GM21529 (cell line): ENCODE measurements around the gene DAPP1.

ENCODE experiments used
- ATAC-seq: cut with Tn5 transposase; IDR thresholded peaks from one replicate; pipeline ENCODE4 v1.9.1; 2021; ENCODE audit not compliant: unreplicated experiment

DAPP1 gene

DNA sequence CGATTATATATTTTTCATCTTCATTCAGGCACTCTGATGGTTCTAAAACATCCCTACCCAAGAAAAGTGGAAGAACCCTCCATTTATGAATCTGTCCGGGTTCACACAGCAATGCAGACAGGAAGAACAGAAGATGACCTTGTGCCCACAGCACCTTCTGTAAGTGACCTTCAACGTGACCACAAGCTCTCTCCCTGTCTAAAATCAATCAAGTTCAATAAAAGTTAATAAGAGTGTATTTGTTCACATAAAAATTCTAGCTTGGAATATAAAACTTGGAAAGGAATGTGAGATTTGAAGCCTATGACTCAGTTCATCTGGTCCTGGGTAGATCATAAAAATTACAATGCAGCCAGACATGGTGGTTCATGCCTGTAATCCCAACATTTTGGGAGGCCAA lies 36.6 kb downstream of the DAPP1 start:
- no peak for ATAC-seq

DNA sequence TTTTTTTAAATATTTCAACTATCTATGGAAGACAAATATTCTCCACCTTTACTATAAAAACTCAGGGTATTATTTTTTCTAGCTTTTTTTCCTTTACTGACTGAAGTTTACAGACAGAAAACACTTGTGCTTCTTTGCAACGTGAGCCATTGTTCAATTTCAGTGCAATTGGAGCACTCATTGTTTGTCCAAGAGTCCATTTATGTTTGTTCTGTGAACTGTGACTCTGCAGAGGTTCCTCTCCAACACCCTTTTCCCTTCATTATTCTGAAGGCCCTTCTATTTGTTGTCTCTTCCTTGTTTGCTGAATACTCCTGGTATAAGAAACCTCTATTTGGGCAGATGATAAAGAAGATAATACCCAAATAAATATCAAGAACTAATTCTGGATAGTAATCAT lies 37.4 kb downstream of the DAPP1 start:
- ATAC-seq, result no peak

DNA sequence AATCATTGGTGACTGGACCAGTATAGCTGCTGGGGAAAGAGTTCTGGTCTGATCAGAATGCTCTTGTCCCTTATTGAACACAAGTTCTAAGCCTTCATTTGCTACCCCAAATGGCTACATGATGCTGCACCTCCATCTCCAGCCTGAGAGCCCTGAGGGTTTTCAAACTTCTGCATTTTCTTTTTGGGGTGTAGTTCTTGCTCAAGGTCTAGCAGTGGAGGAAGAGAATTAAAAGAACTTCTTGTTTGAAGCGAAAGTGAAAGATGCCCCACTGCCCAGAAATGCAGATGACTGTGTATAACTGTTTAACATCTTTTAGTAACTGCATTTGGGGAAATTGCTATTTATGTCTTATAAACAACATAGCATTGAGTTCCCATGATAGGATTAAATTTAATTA lies 39.1 kb downstream of the DAPP1 start:
- peak; percentile 36 for ATAC-seq

DNA sequence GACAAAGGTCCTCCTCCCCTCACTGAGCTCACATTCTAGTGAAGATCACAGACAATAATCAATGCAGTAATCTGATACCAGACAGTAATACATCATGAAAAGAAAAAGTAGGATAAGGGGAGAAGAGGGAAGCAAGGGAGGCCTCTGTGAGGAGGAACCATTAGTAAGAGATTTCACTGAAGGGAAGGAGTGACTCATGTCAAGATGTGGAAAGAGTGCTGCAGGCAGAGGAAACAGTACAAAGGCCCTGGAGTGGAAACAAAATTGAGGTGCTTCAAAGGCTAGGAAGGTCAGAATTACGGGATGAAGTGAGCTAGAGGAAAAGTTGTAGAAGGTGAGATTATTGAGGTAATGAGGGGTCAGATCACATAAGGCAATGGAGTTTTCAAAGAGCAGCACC lies 39.5 kb downstream of the DAPP1 start:
- ATAC-seq, result no peak

DNA sequence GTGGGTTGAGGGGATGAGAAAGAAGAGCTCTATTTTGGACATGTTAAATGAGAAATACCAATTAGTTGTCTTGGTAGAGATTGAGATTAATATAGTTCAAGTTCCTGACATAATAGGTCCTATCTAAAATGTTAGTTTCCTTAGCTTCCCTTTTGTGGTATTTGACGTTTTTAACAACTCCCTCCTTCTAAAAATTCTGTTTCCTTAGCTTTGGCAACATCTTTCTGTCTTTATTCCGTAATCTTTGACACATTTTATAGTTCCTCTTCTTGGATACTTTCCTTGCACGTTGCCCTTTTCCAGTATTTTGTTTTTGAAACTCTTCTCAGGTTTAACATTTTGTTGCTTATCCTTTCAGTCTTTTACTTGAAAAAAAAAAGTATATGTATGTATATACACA lies 40.7 kb downstream of the DAPP1 start:
- no peak for ATAC-seq

DNA sequence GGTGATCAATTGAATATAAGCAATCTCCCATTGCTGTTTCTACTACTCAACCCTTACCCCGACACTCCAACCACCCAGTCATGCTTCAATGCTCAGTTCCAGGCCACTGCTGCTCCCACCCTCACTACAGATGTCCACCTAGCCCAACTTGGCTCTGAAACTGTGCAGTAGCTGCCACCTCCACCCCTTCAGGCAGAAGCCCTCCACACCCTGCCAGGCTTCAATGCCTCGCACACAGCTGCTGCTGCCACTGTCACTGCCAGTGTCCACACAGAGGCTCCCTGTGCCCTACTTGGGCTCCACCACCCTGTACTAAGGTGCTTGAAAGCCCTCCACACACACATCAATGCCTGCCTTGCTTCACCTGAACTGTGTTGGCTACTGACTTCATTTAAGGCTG lies 43.0 kb downstream of the DAPP1 start:
- ATAC-seq, result peak; percentile 42

DNA sequence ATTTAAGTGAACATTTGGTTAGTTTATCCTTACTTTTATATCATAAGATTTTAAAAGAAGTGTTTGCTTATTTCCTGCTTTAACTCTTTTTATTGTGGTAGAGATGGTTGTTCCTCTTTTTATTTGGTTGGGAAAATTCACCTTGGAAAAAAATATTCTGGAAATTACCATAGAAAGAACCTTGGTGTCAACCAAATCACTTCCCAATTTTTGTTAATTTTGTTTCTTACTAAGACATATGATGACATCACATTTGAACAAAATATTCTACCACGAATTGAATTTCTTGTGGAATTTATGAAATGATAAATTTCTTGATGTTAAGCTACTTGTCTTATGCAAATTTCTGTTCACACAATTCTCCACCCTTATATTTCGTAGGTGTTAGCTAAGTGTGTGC lies 43.9 kb downstream of the DAPP1 start:
- no peak for ATAC-seq

DNA sequence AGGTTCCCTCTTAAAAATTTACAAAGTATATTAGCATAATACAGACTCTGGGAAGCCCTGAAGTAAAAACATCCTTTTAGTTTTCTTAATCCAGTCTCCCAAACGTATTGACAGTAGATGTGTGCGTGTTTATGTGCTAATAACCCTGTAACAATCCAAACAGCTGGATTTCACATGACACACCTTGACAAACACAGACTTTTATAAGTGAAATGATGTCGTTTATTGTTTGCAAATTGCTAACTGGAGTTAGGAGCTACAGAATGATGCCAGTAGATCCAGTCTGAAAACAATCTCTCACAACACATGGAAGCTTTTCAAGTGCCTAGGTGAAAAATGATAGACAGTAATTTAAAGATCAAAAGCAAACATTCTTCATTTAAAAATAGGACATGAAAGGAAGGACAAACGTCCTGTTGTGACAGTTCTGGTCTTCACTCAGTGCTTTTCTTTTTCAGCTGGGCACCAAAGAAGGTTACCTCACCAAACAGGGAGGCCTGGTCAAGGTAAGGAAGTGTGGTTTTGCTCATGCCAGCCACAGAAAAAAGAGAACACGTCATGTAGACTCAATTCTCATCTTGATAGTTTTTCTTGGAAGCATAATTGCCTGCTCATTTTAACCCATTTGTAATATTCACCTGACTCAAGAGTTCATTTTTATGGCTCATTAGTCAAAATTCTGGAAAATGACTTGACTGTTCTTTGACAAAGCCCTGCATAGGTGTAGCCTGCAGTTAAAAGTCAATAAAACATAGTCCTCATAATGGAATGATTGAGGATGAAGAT lies 44.7 kb downstream of the DAPP1 start:
- ATAC-seq, result peak; percentile 55

DNA sequence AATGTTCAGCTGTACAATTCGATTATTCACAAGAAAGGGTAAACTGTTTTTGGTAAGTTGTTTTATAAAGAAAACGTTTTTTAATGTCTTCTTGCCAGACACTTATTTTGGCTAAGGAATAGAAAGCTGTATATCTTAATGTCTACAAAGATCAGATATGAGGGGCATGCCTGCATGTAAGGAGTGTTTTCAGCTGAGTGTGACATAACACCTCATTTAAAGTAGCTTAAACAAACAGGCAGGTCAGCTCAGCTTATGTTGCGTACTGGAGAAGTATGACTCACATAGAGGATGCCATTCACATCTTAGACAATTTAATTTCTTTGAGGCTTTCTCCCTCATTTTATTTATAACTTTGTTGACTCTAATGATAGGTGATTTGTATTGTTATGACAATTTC lies 47.2 kb downstream of the DAPP1 start:
- ATAC-seq, result no peak

DNA sequence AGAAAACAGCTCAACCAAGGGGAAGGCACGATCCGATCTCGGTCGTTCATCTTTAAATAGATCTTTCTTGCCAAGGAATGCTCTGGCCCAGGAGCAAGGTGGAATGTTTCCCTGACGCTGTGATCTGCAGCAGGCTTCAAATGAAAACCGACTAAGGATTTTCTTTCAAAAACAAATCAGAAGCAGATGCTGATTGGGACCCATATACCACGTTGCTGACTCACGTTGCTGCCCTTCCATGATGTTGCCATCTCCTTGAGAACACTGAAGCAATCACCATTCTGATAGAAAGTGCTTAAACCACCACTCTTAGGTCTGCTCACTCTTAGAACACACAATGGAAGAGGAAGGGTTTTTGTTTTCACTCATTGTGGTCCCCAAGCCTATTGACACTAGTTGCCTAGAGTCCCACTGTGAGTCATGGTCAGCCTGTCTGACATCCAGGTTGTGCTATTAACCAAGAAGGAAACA lies 51.5 kb downstream of the DAPP1 start:
- no peak for ATAC-seq

DNA sequence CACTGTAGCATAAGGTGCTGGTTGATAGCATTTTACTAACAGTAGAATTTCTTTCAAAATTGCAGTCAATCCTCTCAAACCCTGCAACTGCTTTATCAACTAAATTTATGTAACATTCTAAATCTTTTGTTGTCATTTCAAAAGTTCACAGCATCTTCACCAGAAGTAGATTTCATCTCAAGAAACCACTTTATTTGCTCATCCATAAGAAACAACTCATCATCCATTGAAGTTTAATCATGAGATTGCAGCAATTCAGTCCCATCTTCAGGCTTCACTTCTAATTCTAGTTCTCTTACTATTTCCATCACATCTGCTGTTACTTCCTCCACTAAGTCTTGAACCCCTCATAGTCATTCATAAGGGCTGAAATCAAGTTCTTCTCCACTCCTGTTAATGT lies 55.9 kb downstream of the DAPP1 start:
- ATAC-seq, result no peak

DNA sequence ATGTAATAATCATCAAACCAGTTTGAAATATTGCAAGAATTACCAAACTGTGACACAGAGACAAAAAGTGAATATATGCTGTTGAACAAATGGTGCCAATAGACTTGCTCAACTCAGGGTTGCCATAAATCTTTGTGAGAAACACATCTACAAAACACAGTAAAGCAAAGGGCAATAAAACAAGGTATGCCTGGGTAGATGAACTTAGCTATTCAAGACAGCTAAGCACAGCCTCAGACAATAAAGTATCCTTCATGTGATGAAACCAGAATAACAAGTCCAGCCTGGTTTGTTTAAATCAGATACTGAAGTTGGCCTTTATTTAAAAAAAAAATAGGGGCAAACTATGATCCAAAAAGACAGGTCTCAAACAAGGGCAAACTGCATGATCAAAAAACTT lies 58.4 kb downstream of the DAPP1 start:
- no peak for ATAC-seq

DNA sequence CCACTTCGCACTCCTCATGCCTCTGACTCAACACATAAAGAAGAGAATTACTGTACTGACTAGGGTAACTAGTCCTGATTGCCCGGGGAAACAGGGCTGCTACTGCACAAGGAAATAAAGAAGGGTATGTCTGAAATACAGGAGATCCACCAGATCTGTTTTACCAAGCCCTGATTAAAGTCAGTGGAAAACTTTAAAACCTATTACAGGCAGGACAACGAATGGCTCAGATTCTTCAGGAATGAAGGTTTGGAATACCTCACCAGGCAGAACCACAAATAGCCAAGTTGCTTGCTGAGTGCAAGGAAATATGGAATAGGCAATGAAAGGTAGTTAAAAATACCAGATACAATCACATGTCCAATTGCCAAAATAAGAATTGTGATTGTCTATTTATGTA lies 60.3 kb downstream of the DAPP1 start:
- ATAC-seq, result no peak

DNA sequence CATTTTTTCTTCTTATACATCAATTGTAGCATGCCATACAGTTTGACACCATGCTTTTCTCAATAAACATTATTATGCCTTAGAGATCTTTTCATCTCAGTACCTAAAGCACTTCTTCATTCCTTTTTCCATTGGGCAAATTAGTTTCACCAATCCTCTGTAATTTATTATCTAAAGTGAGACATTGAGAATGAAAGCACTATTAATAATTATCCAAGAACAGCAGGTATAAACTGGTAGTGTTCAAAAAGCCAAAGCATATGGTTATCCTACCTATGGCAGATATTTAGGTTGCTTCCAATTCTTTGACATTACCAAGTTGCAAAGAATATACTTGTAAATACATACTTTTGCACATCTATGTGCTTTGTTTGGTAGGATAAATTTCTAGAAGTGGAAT lies 62.0 kb downstream of the DAPP1 start:
- ATAC-seq, result no peak

DNA sequence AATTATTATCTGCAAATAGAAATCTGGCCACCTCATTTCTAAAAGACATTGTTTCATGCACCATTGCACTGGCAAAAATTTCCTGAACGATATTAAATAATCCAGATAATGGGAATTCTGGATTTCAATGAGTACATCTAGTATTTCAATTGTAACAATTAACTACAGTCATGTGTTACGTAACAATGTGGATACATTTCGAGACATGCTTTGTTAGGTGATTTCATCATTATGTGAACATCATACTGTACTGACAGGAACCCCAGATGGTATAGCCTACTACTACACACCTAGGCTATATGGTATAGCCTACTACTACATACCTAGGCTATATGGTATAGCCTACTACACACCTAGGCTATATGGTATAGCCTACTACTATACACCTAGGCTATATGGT lies 62.8 kb downstream of the DAPP1 start:
- no peak for ATAC-seq

DNA sequence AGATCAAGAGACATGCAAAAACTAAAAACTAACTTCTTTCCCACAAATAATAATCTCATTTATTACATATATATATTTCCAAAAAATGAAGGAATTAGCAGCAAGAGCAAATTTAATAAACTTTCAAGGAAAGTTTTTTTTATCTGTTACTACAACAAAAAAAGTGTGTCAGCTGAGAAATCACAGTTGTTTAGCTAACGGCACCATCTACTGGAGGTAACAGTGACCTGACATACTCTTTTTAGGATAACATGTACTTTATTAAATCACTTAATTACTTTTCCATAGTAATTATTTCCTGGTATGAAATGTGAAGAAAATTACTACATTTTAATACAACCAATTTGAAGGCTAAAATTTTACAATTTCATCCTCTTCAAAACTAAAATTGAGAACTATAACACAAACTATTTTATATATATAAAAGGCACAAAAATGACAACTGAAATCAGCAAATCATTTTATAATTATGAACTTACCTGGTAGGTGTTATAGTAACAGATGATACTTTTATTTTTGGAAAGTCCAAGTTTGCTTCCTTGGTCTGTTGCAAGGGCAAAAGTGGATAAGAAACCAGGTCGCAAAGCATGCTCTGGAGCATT lies 68.5 kb downstream of the DAPP1 start:
- ATAC-seq, result peak; percentile 68

DNA sequence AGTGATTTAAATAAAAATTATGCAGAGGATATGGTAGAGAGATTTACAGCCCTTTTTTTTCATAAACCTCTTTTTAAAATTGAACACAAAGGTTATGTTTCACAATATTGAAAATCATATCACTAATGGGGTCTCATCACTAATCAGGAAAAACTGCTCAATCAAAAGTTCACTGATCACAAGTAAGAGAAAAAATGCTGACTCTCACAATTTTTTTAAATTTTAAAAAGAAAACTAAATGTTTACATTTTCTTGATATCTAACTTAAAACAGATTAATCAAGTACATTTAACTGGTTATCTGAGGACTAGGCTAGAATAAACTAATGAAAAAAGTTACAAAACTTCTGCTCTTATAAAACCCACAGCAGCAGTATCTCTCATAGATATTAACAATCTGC lies 69.1 kb downstream of the DAPP1 start:
- ATAC-seq, result no peak

DNA sequence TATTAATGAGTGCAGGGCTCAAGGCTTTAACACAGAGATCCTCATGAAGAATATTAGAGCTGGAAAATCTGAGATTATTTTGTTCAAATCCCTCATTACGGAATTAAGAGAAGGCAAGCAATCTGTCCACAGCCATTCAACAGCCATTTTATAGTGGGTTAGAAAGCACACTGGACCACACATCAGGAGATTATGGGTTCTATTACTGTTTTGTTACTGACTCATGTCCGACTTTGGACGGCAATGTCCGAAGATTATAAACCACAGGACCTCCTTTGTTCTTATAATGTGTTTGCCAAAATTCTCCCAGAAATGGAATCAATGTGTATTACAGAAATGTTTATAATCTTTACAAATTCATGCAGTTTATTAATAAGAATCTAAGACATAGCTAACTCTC lies 69.5 kb downstream of the DAPP1 start:
- no peak for ATAC-seq

DNA sequence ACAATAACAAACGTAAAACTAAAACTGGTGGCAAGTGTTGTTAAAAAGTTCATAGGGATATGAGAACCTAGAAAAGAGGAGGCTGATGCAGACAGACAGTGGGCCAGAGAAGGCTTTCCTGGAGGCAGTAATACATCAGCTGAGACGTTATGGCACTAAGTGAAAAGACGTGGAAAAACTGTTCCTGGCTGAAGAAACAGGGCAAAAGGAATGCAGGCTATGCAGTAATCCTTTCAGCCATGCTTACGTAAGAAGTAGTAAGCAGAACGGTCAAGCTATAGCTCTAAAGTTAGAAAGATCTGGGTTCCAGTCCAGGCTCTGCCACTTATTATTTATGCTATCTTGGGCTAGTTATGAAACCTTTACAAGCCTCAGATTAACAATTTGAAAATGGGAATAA lies 71.2 kb downstream of the DAPP1 start:
- ATAC-seq, result no peak

DNA sequence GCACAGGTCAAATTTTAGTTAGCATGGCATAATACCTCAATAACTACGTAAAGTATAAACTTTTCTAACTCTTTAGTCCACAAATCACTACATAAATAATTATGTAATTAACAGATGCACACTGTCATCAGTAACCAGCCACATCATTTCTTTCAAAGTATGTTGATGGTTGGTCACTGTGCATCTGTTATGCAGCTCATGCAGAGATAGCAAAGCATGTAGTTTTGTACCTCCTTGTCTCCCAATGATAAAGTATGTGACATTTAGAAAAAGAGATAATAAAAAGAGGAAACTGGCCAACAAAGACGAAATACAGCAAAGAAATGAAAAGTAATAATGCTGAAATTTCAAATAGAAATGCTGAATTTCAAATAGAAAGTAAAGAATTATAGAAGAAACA lies 74.7 kb downstream of the DAPP1 start:
- no peak for ATAC-seq

DNA sequence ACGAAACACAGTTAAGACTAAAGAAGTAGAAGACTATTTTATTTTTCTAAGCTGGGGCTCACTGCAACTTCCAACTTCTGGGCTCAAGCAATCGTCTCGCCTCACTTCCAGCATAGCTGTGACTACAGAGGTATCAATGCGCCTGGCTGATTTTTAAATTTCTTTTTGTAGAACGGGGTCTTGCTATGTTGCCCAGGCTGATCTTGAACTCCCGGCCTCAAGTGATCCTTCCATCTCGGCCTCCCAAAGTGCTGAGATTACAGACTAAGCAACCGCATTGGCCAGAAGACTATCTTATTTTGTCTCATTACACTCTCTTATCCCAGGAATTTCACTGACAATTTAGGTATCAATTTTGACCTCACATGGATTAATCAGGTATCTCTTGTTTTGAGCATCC lies 76.4 kb downstream of the DAPP1 start:
- no peak for ATAC-seq

DNA sequence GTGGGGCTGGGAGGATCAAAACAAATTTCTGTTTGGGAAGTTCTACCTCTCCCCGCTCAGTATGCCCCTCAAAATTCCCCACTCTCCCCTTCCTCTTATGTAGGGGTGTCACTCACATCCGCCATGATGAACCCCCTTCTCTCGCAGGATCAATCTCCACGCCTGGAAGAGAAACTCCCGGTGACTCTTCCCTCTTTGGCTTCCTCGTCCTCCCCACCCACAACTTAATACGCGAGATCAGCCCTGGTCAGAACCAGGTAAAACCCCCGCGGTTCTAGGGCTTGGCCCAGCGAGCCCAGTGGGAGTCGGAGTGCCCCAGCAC lies 77.2 kb downstream of the DAPP1 start:
- ATAC-seq, result no peak
